Testis (tissue), 2 donors: ENCODE data around the gene BSPH1.

Source experiments
- CTCF ChIP-seq, 3 experiments: fragments of 450-650 bp in 2 of 3; fragments of 200-600 bp in 1 of 3; sonication (generic) in 1 of 3; IDR thresholded peaks; one replicate each; pipeline ENCODE4 v1.5.1; 2016 to 2019; ENCODE audit warnings: antibody characterized with exemption in 3 of 3, mild to moderate bottlenecking in 2 of 3, moderate library complexity in 1 of 3
- POLR2A ChIP-seq: fragments of 450-650 bp; IDR thresholded peaks from one replicate; pipeline ENCODE4 v1.6.1; 2017; ENCODE audit warnings: antibody characterized with exemption, mild to moderate bottlenecking, moderate library complexity

DNA sequence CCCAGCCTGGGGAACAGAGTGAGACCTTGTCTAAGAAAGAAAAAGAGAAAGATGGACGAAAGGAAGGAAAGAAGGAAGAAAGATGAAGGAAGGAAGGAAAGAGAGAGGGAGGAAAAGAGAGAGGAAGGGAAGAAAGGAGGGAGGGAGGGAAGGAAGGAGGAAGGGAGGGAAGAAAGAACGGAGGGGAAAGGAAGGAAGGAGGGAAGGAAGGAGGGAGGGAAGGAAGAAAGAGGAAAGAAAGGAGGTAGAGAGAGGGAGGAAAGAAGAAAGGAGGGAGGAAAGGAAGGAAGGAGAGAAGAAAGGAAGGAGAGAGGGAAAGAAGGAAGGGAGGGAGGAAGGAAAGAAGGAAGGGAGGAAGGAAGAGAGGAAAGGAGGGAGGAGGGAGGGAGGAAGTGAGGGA, 31.0 kb upstream of the BSPH1 start:
- TF ChIP-seq CTCF (IDR thresholded peaks at IDR 0.05), result no peak
- no peak for TF ChIP-seq POLR2A
